Measurements from ENCODE around the gene RAX.

Gene RAX

GRCh38 chr18:59272891-59273758 is at the start of gene RAX:
TSS of gene RAX (minus strand) at chr18:59273454. CDS start at chr18:59273206, 248 bp downstream.
- DNase-seq: no peak

GRCh38 chr18:59318460-59319050 is 45.3 kb upstream of the RAX start, which contains the start of gene CPLX4:
TSS of gene CPLX4 (minus strand) at chr18:59318649. CDS start at chr18:59318462, 187 bp downstream.
- no peak for DNase-seq

- DNase-seq: no peak
Measured at GRCh38 chr18:59311631-59312030, 38.4 kb upstream of the RAX start.

GRCh38 chr18:59308938-59309260 is 35.6 kb upstream of the RAX start:
- no peak for DNase-seq

GRCh38 chr18:59308248-59308937 is 35.1 kb upstream of the RAX start:
- DNase-seq: peak in 5 of 6 experiments; percentile 32 to 63 (median 54)

GRCh38 chr18:59306640-59307039 is 33.4 kb upstream of the RAX start:
- no peak for DNase-seq

GRCh38 chr18:59305295-59305694 is 32.0 kb upstream of the RAX start:
- DNase-seq: no peak

GRCh38 chr18:59303656-59304195 is 30.5 kb upstream of the RAX start:
- no peak for DNase-seq

- DNase-seq: no peak
Measured at GRCh38 chr18:59303006-59303405, 29.8 kb upstream of the RAX start.

GRCh38 chr18:59301929-59302328 is 28.7 kb upstream of the RAX start:
- no peak for DNase-seq

- DNase-seq: no peak
Measured at GRCh38 chr18:59300676-59301285, 27.5 kb upstream of the RAX start.

- DNase-seq: no peak
Measured at GRCh38 chr18:59298871-59299270, 25.6 kb upstream of the RAX start.

- no peak for DNase-seq
Measured at GRCh38 chr18:59293317-59293716, 20.1 kb upstream of the RAX start.

- no peak for DNase-seq
Measured at GRCh38 chr18:59286341-59286740, 13.1 kb upstream of the RAX start.

- no peak for DNase-seq
Measured at GRCh38 chr18:59282341-59282740, 9.1 kb upstream of the RAX start.

GRCh38 chr18:59279722-59280121 is 6.5 kb upstream of the RAX start:
- DNase-seq: no peak

- no peak for DNase-seq
Measured at GRCh38 chr18:59279193-59279592, 5.9 kb upstream of the RAX start.

- DNase-seq: no peak
Measured at GRCh38 chr18:59278793-59279192, 5.5 kb upstream of the RAX start.

GRCh38 chr18:59276047-59276446 is 2.8 kb upstream of the RAX start:
- DNase-seq: no peak

GRCh38 chr18:59275406-59275949 is 2.2 kb upstream of the RAX start:
- DNase-seq: no peak

- DNase-seq: no peak
Measured at GRCh38 chr18:59274533-59274928, 1.3 kb upstream of the RAX start.

GRCh38 chr18:59273759-59274532 is 692 bp upstream of the RAX start:
- DNase-seq: no peak

All from stimulated activated naive CD4-positive, alpha-beta T cell (primary cell).